ENCODE measurements around the gene OR2V1. TPM values are rescaled to one million over a fixed set of nuclear protein-coding genes. Genes with fewer than 3 reads are reported as not detected.
"Not testable (repeated sequence)": the region's sequence is repeated elsewhere in the genome, so short reads cannot be mapped to it uniquely, and the experiment has no call there.

OR2V1 gene
- total RNA-seq, 1 donor from 2014 or later: not detected

GRCh38 chr5:181109489-181110013 is 21.4 kb downstream of the OR2V1 start:
- TF ChIP-seq CTCF (IDR thresholded peaks at IDR 0.05; ENCODE audit: insufficient read depth, low read length, poor library complexity, severe bottlenecking): no peak
- DNase-seq (ENCODE audit: low read depth): no peak
- H3K4me3 ChIP-seq (ENCODE audit: low read depth, low read length): no peak overlapping the region
- H3K36me3 ChIP-seq (ENCODE audit: control insufficient read depth, insufficient read depth, low read length): no peaks in the 10 kb centered on the region
- H3K27me3 ChIP-seq (ENCODE audit: control insufficient read depth, insufficient read depth, low read length): peaks cover 5% of the 10 kb centered on the region

GRCh38 chr5:181108578-181109165 is 22.3 kb downstream of the OR2V1 start:
- no peak for DNase-seq (ENCODE audit: low read depth)
- Histone ChIP-seq H3K27me3 (ENCODE audit: control insufficient read depth, insufficient read depth, low read length) (no peaks in the 10 kb centered on the region), H3K4me3 (ENCODE audit: low read depth, low read length) (no peak overlapping the region), H3K36me3 (ENCODE audit: control insufficient read depth, insufficient read depth, low read length) (no peaks in the 10 kb centered on the region)
- no peak for TF ChIP-seq CTCF (IDR thresholded peaks at IDR 0.05; ENCODE audit: insufficient read depth, low read length, poor library complexity, severe bottlenecking)

GRCh38 chr5:181107699-181108098 is 23.3 kb downstream of the OR2V1 start:
- no peak for TF ChIP-seq CTCF (IDR thresholded peaks at IDR 0.05; ENCODE audit: insufficient read depth, low read length, poor library complexity, severe bottlenecking)
- Histone ChIP-seq H3K4me3 (ENCODE audit: low read depth, low read length) (no peak overlapping the region), H3K36me3 (ENCODE audit: control insufficient read depth, insufficient read depth, low read length) (no peaks in the 10 kb centered on the region), H3K27me3 (ENCODE audit: control insufficient read depth, insufficient read depth, low read length) (no peaks in the 10 kb centered on the region)
- DNase-seq (ENCODE audit: low read depth): no peak

- no peak for DNase-seq (ENCODE audit: low read depth)
- Histone ChIP-seq H3K27me3 (ENCODE audit: control insufficient read depth, insufficient read depth, low read length) (no peaks in the 10 kb centered on the region), H3K36me3 (ENCODE audit: control insufficient read depth, insufficient read depth, low read length) (no peaks in the 10 kb centered on the region), H3K4me3 (ENCODE audit: low read depth, low read length) (no peak overlapping the region)
- no peak for TF ChIP-seq CTCF (IDR thresholded peaks at IDR 0.05; ENCODE audit: insufficient read depth, low read length, poor library complexity, severe bottlenecking)
These were observed 25.5 kb downstream of the OR2V1 start for GRCh38 chr5:181105391-181106025.

- DNase-seq (ENCODE audit: low read depth); H3K4me3 ChIP-seq (ENCODE audit: low read depth, low read length); H3K27me3 ChIP-seq (ENCODE audit: control insufficient read depth, insufficient read depth, low read length); H3K36me3 ChIP-seq (ENCODE audit: control insufficient read depth, insufficient read depth, low read length): not testable (repeated sequence)
These were observed 26.2 kb downstream of the OR2V1 start for GRCh38 chr5:181104606-181105390.

- not testable (repeated sequence) for DNase-seq (ENCODE audit: low read depth); H3K4me3 ChIP-seq (ENCODE audit: low read depth, low read length); H3K36me3 ChIP-seq (ENCODE audit: control insufficient read depth, insufficient read depth, low read length)
- peaks cover 10% of the 10 kb centered on the region for H3K27me3 ChIP-seq (ENCODE audit: control insufficient read depth, insufficient read depth, low read length)
These were observed 26.8 kb downstream of the OR2V1 start for GRCh38 chr5:181104259-181104568.

GRCh38 chr5:181101930-181102674 is 28.9 kb downstream of the OR2V1 start:
- DNase-seq (ENCODE audit: low read depth); H3K4me3 ChIP-seq (ENCODE audit: low read depth, low read length); H3K36me3 ChIP-seq (ENCODE audit: control insufficient read depth, insufficient read depth, low read length): not testable (repeated sequence)
- peaks cover 16% of the 10 kb centered on the region for H3K27me3 ChIP-seq (ENCODE audit: control insufficient read depth, insufficient read depth, low read length)

GRCh38 chr5:181101030-181101641 is 29.8 kb downstream of the OR2V1 start:
- not testable (repeated sequence) for DNase-seq (ENCODE audit: low read depth); H3K36me3 ChIP-seq (ENCODE audit: control insufficient read depth, insufficient read depth, low read length); H3K4me3 ChIP-seq (ENCODE audit: low read depth, low read length)
- H3K27me3 ChIP-seq (ENCODE audit: control insufficient read depth, insufficient read depth, low read length): peaks cover 16% of the 10 kb centered on the region

Data from kidney epithelial cell (primary cell).